Natural killer cell (primary cell): ENCODE measurements around the gene MTUS2. TPM values are rescaled to one million over a fixed set of nuclear protein-coding genes. Genes with fewer than 3 reads are reported as not detected.
"Not testable (repeated sequence)": the region's sequence is repeated elsewhere in the genome, so short reads cannot be mapped to it uniquely, and the experiment has no call there.

Source experiments
- ATAC-seq, 3 donors: fragments of 150-1000 bp in 2 of 3; fragments of 200-7000 bp in 1 of 3; cut with Tn5 transposase; 1 replicate in 1 of 3; 2 replicates in 2 of 3; pipeline ENCODE4 v1.10.0; 2021; ENCODE audit warnings: mild to moderate bottlenecking in 2 of 3, moderate library complexity in 2 of 3
- DNase-seq, 2 donors: peaks; one replicate each; pipeline versions ENCODE4 v3.0.0 to v3.0.0-alpha.2; 2013 to 2021; ENCODE audit warnings: mixed read lengths in 1 of 2
- H3K27ac ChIP-seq: one replicate; pipeline ENCODE4 v1.5.1; 2013; ENCODE audit warnings: mild to moderate bottlenecking, low read length
- H3K27me3 ChIP-seq: one replicate; pipeline ENCODE4 v1.6.1; 2013; ENCODE audit warnings: low read length; ENCODE audit not compliant: control insufficient read depth, insufficient read depth
- H3K36me3 ChIP-seq: one replicate; pipeline ENCODE4 v1.6.1; 2013; ENCODE audit warnings: low read length; ENCODE audit not compliant: control insufficient read depth, insufficient read depth
- H3K4me1 ChIP-seq: one replicate; pipeline ENCODE4 v1.6.1; 2013; ENCODE audit warnings: low read length; ENCODE audit not compliant: control insufficient read depth, insufficient read depth
- H3K4me3 ChIP-seq: one replicate; pipeline ENCODE4 v1.5.1; 2013; ENCODE audit warnings: low read length
- H3K9me3 ChIP-seq: one replicate; pipeline ENCODE4 v1.6.1; 2013; ENCODE audit warnings: low read length; ENCODE audit not compliant: control insufficient read depth, insufficient read depth
- H3K27ac Mint-ChIP-seq, 2 donors: one replicate each; pipeline ENCODE4 v1.8.0; 2022; ENCODE audit warnings: mild to moderate bottlenecking in 2 of 2, mixed read lengths in 2 of 2, moderate library complexity in 1 of 2
- H3K27me3 Mint-ChIP-seq, 2 donors: one replicate each; pipeline ENCODE4 v1.8.0; 2022; ENCODE audit warnings: low read depth in 2 of 2, mixed read lengths in 2 of 2
- H3K36me3 Mint-ChIP-seq: one replicate; pipeline ENCODE4 v1.8.0; 2022; ENCODE audit warnings: mixed read lengths
- H3K4me1 Mint-ChIP-seq, 2 donors: one replicate each; pipeline ENCODE4 v1.8.0; 2022; ENCODE audit warnings: mixed read lengths in 2 of 2
- H3K4me3 Mint-ChIP-seq: one replicate; pipeline ENCODE4 v1.8.0; 2022; ENCODE audit warnings: mild to moderate bottlenecking, moderate library complexity, mixed read lengths
- H3K9me3 Mint-ChIP-seq, 2 donors: one replicate each; pipeline ENCODE4 v1.8.0; 2022; ENCODE audit warnings: mixed read lengths in 2 of 2
- CTCF ChIP-seq: fragments of 200-600 bp; IDR thresholded peaks from one replicate; pipeline ENCODE4 v1.8.0; 2022; ENCODE audit warnings: antibody characterized with exemption
- WGBS: methylation state at CpG from one replicate; pipeline ENCODE4 v1.1.7; 2013; ENCODE audit warnings: missing lambda C conversion rate; ENCODE audit not compliant: insufficient coverage; 5-methylcytosine and 5-hydroxymethylcytosine counted together
- intact Hi-C: fragments of 100-400 bp; cut with micrococcal nuclease; formaldehyde crosslinking; loops from one replicate; pipeline ENCODE4 v1.14.2; 2022
- total RNA-seq, 4 donors: library from RNA; stranded (reverse); fragments of 120-200 nt in 1 of 4; gene quantifications; one replicate each; pipeline versions ENCODE4 v1.2.3 to v1.2.4, GENCODE V29; 2013 to 2022

Gene MTUS2
- total RNA-seq, 3 donors from 2014 or later (not counting 1 experiment from before 2014, with no cell fraction given): not detected

- Mint-ChIP-seq H3K27me3 (peaks cover 0 to 2% of the 10 kb centered on the region in 2 donors), H3K36me3 (no peaks in the 10 kb centered on the region), H3K4me1 (no peaks in the 10 kb centered on the region), H3K4me3 (no peak overlapping the region), H3K27ac (no peak overlapping the region), H3K9me3 (peaks cover 3 to 6% of the 10 kb centered on the region in 2 donors)
- H3K27ac ChIP-seq: no peak overlapping the region
- no peaks in the 10 kb centered on the region for H3K27me3 ChIP-seq
- intact Hi-C loops: no loop called here
- no peak overlapping the region for H3K4me3 ChIP-seq
- no peak for TF ChIP-seq CTCF
- DNase-seq: no peak
- no peak for ATAC-seq
- H3K4me1 ChIP-seq: no peaks in the 10 kb centered on the region
- 76% methylated on average over 3 of the region's 3 CpGs for WGBS
- no peaks in the 10 kb centered on the region for H3K9me3 ChIP-seq
- no peaks in the 10 kb centered on the region for H3K36me3 ChIP-seq
These were observed 163.5 kb downstream of the MTUS2 start for GRCh38 chr13:28983641-28984040.

DNA sequence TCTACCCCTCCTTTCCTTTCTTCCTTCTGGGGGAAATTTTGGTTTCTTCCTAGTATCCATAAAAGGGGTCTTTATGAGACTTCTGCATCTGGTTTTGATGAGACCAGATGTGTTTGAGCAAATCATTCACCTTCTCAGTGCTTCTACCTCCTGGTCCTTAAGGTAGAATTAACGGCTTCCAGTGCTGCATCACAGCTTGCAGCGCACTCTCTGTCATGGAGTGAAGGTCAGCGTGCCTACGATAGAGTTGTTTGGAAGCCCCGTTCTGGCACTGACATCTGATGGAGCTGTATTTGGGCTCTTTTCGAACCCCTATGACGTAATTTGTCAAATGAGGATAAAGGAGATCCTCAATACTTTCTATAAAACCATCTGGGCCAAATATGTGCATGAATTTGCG lies 164.2 kb downstream of the MTUS2 start:
- Histone ChIP-seq H3K4me1 (no peaks in the 10 kb centered on the region), H3K27ac (no peak overlapping the region), H3K9me3 (no peaks in the 10 kb centered on the region), H3K36me3 (no peaks in the 10 kb centered on the region), H3K4me3 (no peak overlapping the region), H3K27me3 (no peaks in the 10 kb centered on the region)
- intact Hi-C loops: no loop called here
- H3K36me3 Mint-ChIP-seq: no peaks in the 10 kb centered on the region
- peaks cover 0 to 2% of the 10 kb centered on the region in 2 donors for H3K27me3 Mint-ChIP-seq
- H3K27ac Mint-ChIP-seq: no peak overlapping the region
- 90% methylated on average over 8 of the region's 8 CpGs for WGBS
- no peak overlapping the region for H3K4me3 Mint-ChIP-seq
- no peak for TF ChIP-seq CTCF
- H3K4me1 Mint-ChIP-seq: no peaks in the 10 kb centered on the region
- ATAC-seq (no peak), DNase-seq (no peak)
- H3K9me3 Mint-ChIP-seq: peaks cover 3 to 9% of the 10 kb centered on the region in 2 donors

DNA sequence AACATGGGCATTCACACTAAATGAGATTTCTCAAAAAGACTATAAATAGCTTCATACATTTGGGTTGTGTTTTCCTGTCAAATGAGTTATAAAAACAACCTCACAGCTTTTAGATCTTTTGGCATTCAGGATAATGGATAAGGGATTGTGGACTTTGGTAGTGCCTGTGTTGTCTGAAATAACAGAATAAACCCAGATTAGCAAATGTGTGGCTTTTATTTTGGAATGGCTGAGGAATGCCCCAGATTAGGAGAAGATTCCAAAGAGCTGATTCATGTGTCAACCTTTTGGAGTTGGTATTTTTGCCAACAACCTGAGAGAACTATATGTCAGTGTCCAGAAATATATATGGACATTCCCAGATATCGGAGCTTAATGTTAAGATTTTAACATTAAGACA lies 164.7 kb downstream of the MTUS2 start:
- no peak for DNase-seq
- peaks cover 0 to 2% of the 10 kb centered on the region in 2 donors for H3K27me3 Mint-ChIP-seq
- Histone ChIP-seq H3K9me3 (no peaks in the 10 kb centered on the region), H3K27ac (no peak overlapping the region), H3K27me3 (no peaks in the 10 kb centered on the region), H3K4me1 (no peaks in the 10 kb centered on the region), H3K36me3 (no peaks in the 10 kb centered on the region), H3K4me3 (no peak overlapping the region)
- TF ChIP-seq CTCF: no peak
- H3K9me3 Mint-ChIP-seq: peaks cover 3 to 10% of the 10 kb centered on the region in 2 donors
- H3K4me3 Mint-ChIP-seq: no peak overlapping the region
- no peaks in the 10 kb centered on the region for H3K36me3 Mint-ChIP-seq
- no peak for ATAC-seq
- H3K27ac Mint-ChIP-seq: no peak overlapping the region
- WGBS: no CpG with 5 or more reads among the region's 1 CpG
- intact Hi-C loops: no loop called here
- no peaks in the 10 kb centered on the region for H3K4me1 Mint-ChIP-seq

DNA sequence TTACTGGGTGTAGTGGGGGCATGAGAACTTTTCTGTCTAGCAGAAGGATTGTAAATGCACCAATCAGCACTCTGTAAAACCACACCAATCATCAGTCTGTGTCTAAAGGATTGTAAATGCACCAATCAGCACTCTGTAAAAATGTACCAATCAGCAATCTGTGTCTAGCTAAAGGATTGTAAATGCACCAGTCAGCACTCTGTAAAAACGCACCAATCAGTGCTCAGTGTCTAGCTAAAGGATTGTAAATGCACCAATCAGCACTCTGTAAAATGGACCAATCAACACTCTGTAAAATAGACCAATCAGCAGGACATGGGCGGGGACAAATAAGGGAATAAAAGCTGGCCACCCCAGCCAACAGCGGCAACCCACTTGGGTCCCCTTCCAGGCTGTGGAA lies 170.2 kb downstream of the MTUS2 start:
- intact Hi-C loops, DNase-seq, H3K4me1 ChIP-seq, H3K9me3 Mint-ChIP-seq, H3K9me3 ChIP-seq, H3K4me3 ChIP-seq, H3K27ac Mint-ChIP-seq, ATAC-seq, H3K4me1 Mint-ChIP-seq, H3K27ac ChIP-seq, H3K36me3 ChIP-seq, H3K4me3 Mint-ChIP-seq, H3K36me3 Mint-ChIP-seq, H3K27me3 ChIP-seq, H3K27me3 Mint-ChIP-seq: not testable (repeated sequence)
- WGBS: 67% methylated on average over 3 of the region's 3 CpGs
